Suppressor macrophage treated with lipopolysaccharide for 4 hours (primary cell): ENCODE measurements around the gene WDR77.

Experiments used
- DNase-seq: peaks from one replicate; pipeline ENCODE4 v3.0.0-alpha.2; 2020

WDR77 gene

DNA sequence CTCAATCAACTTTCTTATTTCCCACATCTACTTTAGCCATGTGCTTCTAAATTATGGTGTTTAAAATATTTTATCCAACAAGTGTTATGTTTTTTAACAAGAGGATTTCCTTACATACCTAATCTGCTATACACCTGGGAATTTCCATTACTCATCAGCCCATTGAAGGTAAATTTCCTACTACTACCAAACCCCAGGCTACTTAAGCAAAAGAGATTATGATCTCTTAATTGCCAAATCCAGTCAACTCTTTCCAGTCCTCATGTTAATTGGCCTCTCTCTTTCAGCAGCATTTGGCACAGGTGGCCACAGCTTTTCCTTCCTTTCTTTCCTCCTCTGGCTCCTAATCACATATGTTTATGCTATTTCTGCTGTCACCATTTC lies 19.7 kb upstream of the WDR77 start:
- no peak for DNase-seq

DNA sequence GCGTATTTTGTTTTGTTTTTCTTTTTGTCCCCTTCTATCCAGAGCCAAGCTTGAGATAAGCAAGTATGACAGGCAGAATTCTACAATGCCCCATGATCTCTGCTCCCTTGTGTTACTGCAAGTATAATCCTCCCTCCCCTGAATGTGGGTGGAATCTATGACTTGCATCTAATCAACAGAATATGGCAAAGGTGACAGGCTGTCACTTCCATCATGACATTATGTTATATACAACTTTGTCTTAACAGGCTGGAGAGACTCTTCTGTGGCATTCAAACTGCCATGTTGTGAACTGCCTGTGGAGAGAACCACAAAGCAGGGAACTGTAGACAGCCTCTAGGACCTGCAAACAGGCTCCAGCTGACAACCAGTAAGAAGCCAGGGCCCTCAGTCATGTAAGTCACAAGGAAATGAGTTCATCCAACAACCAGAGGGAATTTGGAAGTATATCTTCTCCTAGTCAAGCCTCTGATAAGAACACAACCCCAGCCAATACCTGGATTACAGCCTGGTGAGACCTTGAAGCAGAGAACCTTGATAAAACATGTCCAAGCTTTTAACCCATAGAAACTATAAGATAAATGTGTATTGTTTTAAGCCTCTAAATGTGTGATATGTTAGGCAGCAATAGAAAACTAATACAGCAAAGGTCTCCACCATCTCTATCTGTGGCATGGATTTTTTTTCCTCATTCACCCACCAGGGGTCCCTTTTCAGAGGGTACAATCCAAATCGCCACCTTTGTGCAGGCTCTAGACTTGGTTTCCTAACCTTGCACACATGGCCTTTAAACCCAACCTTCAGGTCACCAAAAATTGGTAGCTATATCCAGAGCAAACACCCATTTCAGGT lies 19.0 kb upstream of the WDR77 start:
- DNase-seq: peak; percentile 35

DNA sequence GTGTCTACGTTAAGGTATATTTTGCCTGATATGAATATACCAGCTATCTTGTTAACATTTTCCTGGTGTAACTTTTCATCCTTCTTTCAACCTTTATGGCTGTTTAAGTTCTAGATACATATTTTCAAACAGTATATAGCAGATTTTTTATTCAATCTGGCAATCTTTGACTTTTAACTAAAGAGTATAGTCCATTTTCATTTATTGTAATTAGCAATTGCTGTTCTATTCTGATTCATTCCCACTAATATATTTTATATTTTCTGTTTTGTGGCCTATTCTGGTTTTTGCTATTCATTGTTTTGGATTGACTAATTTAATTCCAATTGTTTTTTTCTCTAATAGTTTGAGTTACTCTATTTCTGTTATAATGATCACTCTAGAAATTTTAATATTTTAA lies 17.4 kb upstream of the WDR77 start:
- DNase-seq: no peak

DNA sequence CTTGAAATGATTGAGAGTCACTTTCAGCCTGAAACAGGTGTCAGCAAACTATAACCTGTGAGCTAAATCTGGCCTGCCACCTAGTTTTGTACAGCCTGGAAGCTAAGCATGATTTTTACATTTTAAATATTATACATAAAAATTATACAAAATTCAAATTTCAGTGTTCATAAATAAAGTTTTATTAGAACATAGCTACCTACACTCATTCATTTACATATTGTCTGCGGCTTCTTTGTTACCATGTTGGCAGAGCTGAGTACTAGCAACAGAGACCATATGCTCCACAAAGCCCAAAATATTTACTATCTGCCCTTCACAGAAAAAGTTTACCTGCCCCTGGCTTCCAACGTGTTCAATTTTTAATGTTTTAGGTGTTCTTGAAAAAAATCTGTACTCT lies 16.7 kb upstream of the WDR77 start:
- no peak for DNase-seq

DNA sequence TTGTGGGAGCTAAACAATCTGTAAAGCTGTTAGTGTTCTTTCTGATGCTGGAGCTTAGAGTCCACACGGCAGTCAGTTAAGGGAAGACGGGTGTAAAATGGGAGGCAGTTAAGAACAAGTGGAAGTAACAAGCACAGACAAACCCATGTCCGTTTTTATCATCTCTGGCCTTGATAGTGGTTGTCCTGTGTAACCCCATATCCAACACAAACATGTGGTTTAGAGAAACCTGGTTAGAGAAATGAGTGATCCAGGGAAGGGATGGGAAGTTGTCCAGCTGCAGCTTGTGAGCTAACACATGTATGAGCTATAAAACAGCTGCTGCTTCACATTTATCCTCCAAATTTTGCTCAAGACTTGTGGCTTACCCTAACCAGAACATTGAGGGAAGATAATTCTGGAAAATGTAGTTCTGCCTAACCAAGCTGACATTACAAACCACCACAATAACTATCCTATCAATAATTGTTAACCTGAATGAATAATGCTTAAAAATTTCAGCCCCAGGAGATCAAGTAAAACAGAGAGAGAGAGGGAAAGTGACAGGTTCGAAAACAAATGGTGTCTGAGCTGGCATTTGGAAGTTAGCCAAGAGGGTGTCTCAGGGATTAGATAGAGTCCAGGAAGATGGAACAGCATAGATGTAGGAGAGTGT lies 14.1 kb upstream of the WDR77 start:
- DNase-seq: no peak

DNA sequence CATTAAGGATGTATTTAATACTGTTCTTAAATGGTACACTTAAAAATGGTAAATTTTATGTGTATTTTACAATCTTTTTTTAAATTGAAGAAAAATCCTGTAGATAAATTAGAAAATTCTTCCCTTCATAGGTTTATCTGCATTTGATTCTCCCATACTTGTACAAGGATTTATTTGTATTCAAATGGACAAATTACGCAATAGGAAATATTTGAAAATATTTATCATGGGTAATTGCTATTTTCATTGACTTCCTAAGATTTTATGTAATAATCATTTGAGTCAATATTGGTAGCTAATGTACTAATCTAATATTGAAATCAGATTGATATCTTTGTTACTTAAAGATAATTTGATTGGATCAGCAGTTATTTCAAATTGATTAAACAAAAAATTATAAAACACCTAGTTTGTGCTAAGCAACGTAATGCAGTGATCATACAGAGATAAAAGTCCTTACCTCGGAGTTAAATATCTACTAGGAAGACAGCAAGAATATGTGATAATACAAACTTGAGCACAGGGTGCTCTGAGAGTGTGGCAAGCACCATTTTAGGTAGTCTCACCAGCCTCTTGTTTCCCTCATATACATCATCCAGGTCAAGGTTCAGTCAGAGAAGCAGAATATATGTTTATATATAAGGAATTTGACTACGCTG lies 13.4 kb upstream of the WDR77 start:
- DNase-seq: no peak

DNA sequence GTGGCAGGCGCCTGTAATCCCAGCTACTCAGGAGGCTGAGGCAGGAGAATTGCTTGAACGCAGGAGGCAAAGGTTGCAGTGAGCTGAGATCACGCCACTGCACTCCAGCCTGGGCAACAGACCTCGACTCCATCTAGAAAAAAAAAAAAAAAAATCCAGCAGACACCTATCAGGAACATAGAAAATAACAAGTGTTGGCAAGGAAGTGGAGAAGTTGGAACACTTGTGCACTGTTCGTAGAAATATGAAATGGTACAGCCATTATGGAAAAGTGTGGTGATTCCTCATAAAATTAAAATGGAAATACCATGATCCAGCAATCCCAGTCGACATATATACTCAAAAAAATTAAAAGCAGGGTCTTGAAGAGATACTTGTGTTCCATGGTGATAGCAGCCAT lies 12.7 kb upstream of the WDR77 start:
- DNase-seq: no peak

DNA sequence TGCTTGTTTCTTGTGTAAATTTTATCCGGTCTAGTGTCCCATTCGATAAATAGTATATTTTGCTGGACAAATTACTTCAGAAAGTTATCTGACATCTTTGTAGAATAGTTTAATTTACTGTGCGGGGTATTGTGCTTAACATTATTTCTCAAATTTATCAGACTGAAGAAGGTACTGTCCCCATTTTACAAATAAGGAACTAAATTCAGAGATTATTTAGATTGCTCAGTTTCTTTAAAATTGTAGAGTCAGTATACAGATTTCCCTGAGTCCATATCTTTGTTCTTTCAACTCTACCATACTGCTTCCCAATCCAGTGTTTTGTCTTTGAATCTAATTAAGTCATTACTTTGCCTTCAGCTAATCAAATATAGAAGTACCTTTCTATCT lies 6.6 kb upstream of the WDR77 start:
- DNase-seq: no peak

DNA sequence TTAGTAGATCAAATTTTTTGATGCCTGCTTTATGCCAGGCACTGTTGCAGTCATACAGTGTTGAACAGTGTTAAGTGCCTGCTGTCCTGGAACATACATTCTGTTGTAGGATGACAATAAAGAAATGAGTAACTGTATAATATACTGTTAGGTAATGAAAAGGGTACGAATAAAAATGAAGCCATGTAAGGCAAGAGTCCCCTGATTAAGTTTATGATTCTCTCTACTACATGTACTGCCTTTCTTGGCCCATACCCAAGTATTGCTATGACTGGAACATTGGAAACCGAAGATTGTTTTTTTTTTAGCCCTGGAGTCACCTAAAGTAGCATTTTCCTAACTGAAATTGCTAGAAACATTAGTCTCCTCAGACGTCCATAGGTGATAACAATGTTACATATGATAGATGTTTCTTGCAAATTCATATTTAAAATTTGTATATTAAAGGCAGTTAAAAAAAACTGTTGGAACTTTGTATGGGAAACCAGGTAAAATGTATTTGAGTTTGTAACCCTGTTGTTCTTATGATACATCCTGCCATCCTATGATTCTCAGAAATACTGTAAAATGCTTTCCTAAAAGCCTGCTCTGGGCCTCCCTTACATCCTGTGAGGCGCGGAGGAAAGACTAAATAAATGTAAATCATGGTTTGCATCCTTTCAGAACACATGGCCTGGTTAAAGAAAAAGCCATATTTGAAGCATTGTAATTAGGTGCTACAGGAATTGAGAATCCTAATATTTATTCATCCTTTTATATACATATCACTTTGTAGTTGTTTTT lies 6.0 kb upstream of the WDR77 start:
- DNase-seq: no peak

DNA sequence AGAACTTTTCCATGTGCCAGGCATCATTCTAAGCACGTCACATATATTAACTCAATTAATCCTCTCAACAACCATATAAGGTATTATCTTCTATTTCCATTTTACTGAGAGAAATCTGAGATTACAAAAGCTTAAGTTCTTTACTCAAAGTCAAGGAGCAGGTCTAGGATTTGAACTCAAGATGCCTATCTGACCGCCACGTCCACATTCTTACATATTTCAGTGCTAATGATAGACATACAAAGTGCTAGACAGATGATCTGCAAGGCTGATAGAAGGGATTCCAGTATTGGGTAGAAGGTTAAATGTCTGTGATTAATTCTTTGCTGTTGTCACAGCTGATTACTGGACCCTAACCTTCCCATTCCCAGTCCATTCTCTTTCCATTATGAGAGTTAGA lies 4.7 kb upstream of the WDR77 start:
- DNase-seq: no peak

DNA sequence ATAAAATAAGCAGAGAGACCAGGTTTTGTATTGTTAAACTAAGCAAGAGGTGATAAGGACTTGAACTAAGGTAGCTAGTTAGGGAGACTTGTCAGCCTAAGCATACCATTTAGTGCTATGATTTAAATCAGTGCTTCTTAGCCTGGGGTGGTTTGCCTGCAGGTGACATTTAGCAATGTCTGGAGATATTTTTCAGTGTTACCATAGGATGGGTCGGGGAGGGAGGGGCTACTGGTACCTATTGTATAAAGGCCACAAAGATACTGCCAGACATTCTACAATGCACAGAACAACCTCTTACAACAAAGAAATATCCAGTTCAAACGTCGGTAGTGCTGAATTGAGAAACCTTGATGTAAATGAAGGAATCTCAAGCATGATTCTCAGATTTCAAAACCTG lies 3.5 kb upstream of the WDR77 start:
- DNase-seq: no peak

DNA sequence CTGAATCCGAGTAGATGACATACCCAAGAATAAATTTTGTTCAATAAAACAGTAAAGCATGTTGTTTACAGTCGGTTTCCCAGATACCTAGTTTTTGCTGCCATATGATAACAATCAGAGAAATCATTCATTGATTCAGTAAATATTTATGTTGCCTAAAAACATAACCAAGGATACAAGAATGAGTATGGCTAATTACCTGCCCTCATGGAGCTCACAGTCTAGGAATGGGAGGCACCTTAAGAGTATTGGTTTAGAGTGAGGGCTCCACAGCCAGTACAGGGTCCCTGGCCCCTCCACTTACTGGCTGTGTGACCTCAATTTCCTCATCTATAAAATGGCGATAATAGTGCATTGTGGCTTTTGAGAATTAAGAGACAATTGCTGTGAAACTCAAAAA lies 1.1 kb upstream of the WDR77 start:
- DNase-seq: no peak

DNA sequence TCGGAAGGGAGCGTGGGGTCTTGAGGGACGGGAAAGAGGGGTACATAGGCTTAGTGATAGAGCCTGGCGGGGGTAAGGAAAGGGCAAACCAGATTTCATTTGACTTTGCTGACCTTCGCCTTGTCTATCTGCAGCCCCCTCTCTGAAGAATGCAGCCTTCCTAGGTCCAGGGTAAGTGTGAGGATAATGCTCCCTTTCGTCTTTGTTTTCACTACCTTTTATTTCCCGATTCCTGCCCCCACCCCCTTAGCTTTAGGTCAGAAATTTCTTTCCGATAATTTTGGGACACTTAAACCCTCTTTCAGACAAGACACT lies 604 bp upstream of the WDR77 start:
- DNase-seq: no peak

DNA sequence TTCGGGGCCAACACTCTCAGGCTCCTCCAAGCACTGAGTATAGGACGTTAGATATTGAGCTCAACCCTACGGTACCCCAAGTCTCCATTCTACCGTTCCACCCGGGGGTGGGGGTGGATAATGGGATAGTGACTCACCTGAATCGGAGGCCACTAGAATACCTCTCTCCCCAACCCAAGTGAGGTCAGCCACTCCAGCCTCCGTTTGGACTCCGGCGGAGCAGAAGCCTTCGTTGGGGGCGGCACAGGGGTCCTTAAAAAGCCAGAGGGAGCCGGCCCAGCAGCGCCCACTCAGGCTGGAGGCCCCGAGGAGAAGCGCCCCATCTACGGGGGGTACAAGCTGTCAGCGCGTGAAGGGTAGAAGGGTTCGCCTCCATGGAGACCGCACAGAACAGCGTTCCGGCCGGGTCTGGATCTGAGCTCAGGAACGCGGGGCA lies 556 bp downstream of the WDR77 start:
- DNase-seq: no peak

DNA sequence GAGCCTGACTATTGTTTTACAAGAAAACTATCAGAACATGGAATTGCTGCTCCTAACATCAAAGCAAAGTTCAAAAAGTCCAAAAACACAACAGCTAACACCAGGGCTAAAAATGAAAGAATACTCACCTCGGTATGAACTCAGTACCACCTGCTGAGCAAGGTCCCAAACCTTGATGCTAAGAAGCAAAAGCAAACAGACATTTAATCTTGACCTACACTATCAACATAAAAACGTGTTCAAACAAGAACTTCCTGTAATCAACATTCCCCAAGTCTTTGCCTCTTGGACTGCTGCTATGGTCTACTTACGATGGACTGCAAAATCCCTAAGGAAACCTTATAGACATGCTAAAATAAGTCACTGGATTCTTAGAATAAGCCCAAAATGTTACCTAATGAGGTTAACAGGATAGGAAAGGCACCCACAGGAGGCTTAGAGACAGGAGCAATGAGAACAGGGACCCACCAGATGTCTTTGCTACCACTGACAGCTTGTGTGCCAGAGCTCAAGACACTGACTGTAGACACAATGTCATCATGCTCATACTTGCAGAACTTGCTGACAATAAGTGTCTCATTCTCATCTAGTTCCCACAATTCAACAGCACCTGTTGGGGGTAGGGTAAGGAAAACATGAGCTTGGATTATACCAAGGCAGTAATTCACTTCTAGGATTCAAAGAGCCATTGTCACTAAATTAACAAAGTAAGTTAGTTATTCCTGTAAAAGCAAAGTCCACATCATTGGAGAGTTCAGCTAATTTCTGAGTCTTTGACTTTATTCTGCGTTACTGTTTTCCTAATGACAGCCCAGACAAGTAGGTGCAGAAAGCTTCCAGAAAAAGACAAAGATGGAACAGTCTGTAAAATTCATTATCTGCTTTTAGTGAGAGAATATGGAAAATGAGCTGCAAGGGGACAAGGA lies 1.8 kb downstream of the WDR77 start:
- DNase-seq: no peak

DNA sequence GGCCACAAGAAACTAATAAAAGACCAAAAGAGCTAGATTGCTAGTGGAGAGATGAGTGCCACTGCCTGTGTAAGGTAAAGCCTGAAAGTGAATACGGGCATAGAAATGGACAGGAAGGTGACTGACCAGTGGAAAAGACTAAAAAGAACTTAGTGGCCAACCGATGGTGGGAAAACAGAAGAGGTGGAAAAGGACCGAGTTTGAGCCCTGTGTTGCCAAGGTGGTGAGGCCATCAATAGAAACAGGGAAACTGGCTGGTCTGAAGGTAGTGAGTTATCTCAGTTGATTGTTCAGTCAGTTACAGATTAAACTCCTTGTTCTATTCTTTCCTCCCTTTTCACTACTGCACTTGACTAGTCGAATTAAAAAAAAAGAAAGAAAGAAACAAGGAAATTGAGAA lies 2.5 kb downstream of the WDR77 start:
- no peak for DNase-seq

DNA sequence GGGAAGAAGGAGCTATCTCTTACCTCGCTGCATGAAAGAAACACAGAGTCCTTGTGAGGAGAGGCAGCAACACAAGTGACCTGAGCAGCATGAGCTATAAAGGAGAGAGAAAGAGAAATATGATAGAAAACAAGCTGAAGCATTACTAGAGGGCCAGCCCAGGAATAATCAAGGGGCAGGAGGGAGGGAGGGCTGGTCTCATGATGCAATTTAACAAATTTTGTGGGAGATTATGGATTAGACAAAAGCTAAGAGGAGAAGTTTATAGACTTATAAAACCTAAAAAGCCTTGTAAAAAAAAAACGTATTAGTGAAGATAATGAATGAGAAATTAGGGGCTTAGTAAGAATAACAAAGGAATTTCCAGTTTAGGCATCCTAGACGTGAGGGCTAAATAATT lies 5.0 kb downstream of the WDR77 start:
- DNase-seq: no peak

DNA sequence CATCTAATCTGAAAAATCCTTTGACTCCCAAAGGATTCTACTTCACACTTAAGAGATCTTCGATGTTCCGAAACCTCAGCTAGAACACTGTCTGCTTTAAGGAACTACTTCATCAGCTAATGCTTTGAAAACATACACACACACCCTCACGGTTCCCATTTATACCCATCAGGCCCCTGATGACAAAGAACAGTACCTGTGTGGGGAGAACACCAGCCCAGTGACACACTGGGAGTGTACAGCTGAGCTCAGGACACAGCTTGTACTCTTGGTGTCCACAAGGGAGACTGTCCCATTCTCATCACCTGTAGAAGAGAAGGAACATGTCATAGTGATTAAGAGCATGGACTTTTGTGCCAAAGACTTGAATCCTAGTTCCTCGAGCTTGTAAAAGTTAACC lies 6.6 kb downstream of the WDR77 start:
- DNase-seq: no peak

DNA sequence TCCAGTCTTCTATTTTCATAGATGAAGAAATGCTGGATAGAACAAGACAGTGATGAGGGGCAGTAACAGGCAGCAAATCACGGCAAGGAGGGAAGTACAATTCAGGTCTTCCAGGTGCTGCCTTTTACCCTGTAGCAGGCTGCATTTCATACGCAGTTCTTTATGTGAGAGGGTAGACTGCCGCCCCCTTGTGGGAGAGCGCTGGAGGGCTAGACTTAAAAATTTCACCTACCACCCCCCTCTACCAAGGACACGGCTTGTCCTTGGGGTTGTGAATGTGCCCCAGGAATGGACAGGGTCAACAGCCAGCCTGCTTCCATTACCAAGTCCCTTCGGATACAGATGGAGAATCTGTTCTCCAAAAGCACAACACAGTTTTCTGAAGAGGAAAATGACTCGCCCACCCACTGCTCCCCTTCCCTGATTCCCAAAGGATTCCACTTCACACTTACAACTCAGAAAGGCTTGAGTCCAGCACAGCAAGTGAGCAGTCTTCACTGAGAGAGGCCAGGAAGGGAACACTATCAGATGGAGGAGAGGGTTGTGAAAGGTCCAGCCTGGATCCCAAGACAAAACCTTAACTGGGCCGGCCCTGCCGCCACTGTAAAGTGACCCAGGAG lies 7.4 kb downstream of the WDR77 start:
- DNase-seq: peak; percentile 19

DNA sequence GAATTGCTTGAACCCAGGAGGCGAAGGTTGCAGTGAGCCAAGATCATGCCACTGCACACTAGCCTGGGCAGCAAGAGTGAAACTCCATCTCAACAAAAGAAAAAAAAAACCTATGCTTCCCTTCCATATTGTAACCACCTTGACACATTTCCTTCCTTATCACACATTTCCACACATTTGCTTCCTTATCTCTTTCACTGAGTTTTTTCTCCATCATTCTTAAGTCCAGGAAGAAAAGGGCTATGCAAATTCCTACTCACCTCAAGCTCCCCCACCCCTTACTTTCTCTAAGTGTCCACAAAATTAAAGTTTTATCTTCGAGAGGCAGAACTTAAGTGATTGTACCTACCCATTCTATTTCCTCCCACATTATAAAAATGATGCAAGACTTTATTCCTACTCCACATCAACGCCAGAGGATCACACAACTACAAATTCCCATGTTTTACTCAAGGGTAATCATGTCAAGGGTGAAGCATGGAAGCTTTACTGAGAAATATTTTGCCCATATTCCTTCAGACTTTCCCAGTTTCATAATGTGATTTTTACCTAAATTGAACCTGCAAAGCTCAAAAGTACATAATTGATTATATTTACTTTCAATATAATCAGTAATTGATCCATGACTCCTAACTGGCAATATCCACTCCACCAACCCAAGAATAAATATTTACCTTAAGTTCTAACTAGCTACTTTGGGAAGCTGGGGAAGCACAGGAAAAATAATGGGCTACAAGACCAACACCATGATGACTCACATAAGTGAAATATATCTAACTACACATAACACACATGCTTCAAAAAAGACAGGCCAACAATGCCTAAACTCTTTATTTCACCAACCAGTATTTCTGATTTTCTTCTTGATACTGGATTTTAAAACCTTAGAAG lies 9.3 kb downstream of the WDR77 start:
- no peak for DNase-seq

DNA sequence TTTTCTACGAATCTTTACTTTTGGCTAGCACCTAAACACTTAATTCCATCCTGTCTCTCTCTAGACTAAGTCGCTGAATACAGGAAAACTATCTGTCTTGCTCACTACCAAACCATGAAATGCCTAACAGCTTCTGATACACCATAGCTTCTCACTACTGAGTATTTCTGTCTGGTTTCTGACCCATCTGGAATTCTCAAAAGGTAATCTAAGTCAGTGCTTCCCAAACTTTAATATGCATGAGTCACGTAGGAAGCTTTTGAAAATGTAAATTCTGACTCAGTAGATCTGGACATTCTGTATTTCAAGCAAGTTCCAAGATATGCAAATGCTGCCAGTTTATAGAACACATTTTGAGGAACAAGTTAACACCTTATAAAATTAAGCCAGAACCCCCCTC lies 12.3 kb downstream of the WDR77 start:
- no peak for DNase-seq
